GM12878 (cell line): Measurements from ENCODE around the gene LPIN3.

Source experiments
- EP300 ChIP-seq, 2 experiments: fragments of 150-350 bp in 1 of 2; IDR thresholded peaks; 2 replicates each; pipeline ENCODE4 v1.6.1; 2011 to 2012; ENCODE audit warnings: low read depth in 2 of 2, low read length in 2 of 2, borderline replicate concordance in 1 of 2, improper control_type of control experiment in 1 of 2, inconsistent platforms in 1 of 2; ENCODE audit not compliant: control insufficient read depth in 1 of 2
- EZH2 ChIP-seq: IDR thresholded peaks from 2 replicates; pipeline ENCODE4 v1.6.1; 2012; ENCODE audit warnings: low read depth, mild to moderate bottlenecking, control low read depth, inconsistent platforms, low read length, borderline replicate concordance; ENCODE audit not compliant: control insufficient read depth
- FOXM1 ChIP-seq: IDR thresholded peaks from 2 replicates; pipeline ENCODE4 v1.6.1; 2012; ENCODE audit warnings: low read depth, mild to moderate bottlenecking, inconsistent platforms, low read length, moderate library complexity
- GABPA ChIP-seq: IDR thresholded peaks from 2 replicates; pipeline ENCODE4 v1.6.1; 2014; ENCODE audit warnings: antibody characterized with exemption, low read depth, mild to moderate bottlenecking, inconsistent platforms
- MXI1 ChIP-seq: fragments of 150-350 bp; IDR thresholded peaks from 2 replicates; pipeline ENCODE4 v1.6.1; 2011; ENCODE audit warnings: low read depth, mild to moderate bottlenecking, inconsistent platforms, low read length, improper control_type of control experiment
- POLR2A ChIP-seq: IDR thresholded peaks from 2 replicates; pipeline ENCODE4 v1.6.1; 2011; ENCODE audit warnings: low read depth, mild to moderate bottlenecking, low read length
- POLR2AphosphoS5 ChIP-seq: IDR thresholded peaks from 2 replicates; pipeline ENCODE4 v1.6.1; 2011; ENCODE audit warnings: mild to moderate bottlenecking, low read length, inconsistent platforms
- RCOR1 ChIP-seq: conservative IDR thresholded peaks from 2 replicates; pipeline ENCODE4 v1.6.1; 2012; ENCODE audit warnings: low read depth, low read length, improper control_type of control experiment
- TCF3 ChIP-seq: IDR thresholded peaks from 2 replicates; pipeline ENCODE4 v1.6.1; 2012; ENCODE audit warnings: low read depth, mild to moderate bottlenecking, low read length, borderline replicate concordance; ENCODE audit not compliant: insufficient read depth
- TF ChIP-seq, protein P1 (sequence below): IDR thresholded peaks from 2 replicates; pipeline ENCODE4 v1.6.1; 2012; ENCODE audit warnings: mild to moderate bottlenecking, low read depth, low read length
- TF ChIP-seq, protein P2 (sequence below), 3 experiments: IDR thresholded peaks in 2 of 3; conservative IDR thresholded peaks in 1 of 3; 2 replicates each; pipeline ENCODE4 v1.5.1; 2011; ENCODE audit warnings: low read depth in 3 of 3, low read length in 3 of 3, mild to moderate bottlenecking in 3 of 3, control low read depth in 2 of 3, moderate library complexity in 2 of 3, inconsistent platforms in 1 of 3, mixed read lengths in 1 of 3; ENCODE audit not compliant: control insufficient read depth in 2 of 3, insufficient read depth in 1 of 3; ENCODE audit errors: extremely low read depth in 1 of 3
- TF ChIP-seq, protein P3 (sequence below): fragments of 450-650 bp; IDR thresholded peaks from 2 replicates; pipeline ENCODE4 v1.6.1; 2016; ENCODE audit warnings: mild to moderate bottlenecking
- TF ChIP-seq, protein P4 (sequence below): IDR thresholded peaks from 2 replicates; pipeline ENCODE4 v1.6.1; 2012; ENCODE audit warnings: low read length, inconsistent platforms
- TF ChIP-seq, protein P5 (sequence below): fragments of 450-650 bp; IDR thresholded peaks from 2 replicates; pipeline ENCODE4 v1.6.1; 2016; ENCODE audit warnings: mild to moderate bottlenecking, moderate library complexity, borderline replicate concordance

DNA sequence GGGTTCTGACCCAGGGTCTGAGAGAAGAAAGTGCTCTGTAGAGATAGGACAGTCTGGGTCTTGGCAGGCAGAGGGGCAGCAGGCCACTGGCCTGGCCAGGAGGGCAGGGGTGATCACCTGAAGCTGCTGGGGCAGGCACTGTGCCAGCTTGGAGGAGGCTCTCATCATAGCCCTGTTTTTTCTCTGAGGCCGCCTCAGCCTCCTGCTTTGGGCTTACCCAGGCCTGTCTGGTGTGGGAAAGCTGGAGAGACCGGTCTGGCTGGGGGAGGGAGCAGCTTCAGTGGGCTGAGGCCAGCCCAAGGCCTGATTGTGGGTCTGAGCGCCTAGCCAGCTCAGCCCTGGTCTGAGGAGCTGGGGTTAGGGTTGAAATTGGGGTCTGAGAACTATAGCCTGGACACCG lies 3.9 kb downstream of the LPIN3 start:
- TF ChIP-seq, protein P1, sequence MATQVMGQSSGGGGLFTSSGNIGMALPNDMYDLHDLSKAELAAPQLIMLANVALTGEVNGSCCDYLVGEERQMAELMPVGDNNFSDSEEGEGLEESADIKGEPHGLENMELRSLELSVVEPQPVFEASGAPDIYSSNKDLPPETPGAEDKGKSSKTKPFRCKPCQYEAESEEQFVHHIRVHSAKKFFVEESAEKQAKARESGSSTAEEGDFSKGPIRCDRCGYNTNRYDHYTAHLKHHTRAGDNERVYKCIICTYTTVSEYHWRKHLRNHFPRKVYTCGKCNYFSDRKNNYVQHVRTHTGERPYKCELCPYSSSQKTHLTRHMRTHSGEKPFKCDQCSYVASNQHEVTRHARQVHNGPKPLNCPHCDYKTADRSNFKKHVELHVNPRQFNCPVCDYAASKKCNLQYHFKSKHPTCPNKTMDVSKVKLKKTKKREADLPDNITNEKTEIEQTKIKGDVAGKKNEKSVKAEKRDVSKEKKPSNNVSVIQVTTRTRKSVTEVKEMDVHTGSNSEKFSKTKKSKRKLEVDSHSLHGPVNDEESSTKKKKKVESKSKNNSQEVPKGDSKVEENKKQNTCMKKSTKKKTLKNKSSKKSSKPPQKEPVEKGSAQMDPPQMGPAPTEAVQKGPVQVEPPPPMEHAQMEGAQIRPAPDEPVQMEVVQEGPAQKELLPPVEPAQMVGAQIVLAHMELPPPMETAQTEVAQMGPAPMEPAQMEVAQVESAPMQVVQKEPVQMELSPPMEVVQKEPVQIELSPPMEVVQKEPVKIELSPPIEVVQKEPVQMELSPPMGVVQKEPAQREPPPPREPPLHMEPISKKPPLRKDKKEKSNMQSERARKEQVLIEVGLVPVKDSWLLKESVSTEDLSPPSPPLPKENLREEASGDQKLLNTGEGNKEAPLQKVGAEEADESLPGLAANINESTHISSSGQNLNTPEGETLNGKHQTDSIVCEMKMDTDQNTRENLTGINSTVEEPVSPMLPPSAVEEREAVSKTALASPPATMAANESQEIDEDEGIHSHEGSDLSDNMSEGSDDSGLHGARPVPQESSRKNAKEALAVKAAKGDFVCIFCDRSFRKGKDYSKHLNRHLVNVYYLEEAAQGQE: no peak
- TF ChIP-seq, protein P2, sequence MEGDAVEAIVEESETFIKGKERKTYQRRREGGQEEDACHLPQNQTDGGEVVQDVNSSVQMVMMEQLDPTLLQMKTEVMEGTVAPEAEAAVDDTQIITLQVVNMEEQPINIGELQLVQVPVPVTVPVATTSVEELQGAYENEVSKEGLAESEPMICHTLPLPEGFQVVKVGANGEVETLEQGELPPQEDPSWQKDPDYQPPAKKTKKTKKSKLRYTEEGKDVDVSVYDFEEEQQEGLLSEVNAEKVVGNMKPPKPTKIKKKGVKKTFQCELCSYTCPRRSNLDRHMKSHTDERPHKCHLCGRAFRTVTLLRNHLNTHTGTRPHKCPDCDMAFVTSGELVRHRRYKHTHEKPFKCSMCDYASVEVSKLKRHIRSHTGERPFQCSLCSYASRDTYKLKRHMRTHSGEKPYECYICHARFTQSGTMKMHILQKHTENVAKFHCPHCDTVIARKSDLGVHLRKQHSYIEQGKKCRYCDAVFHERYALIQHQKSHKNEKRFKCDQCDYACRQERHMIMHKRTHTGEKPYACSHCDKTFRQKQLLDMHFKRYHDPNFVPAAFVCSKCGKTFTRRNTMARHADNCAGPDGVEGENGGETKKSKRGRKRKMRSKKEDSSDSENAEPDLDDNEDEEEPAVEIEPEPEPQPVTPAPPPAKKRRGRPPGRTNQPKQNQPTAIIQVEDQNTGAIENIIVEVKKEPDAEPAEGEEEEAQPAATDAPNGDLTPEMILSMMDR (IDR thresholded peaks at IDR 0.05 in 2 of 3, conservative IDR thresholded peaks at IDR 0.05 in 1 of 3; ENCODE audit: control insufficient read depth in 2 of 3, extremely low read depth in 1 of 3, insufficient read depth in 1 of 3, low read depth in 3 of 3, low read length in 3 of 3): no peak
- TF ChIP-seq, protein P3, sequence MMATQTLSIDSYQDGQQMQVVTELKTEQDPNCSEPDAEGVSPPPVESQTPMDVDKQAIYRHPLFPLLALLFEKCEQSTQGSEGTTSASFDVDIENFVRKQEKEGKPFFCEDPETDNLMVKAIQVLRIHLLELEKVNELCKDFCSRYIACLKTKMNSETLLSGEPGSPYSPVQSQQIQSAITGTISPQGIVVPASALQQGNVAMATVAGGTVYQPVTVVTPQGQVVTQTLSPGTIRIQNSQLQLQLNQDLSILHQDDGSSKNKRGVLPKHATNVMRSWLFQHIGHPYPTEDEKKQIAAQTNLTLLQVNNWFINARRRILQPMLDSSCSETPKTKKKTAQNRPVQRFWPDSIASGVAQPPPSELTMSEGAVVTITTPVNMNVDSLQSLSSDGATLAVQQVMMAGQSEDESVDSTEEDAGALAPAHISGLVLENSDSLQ: no peak
- TF ChIP-seq POLR2AphosphoS5 (no peak), EP300 (IDR thresholded peaks at IDR 0.05; ENCODE audit: borderline replicate concordance in 1 of 2, control insufficient read depth in 1 of 2, low read depth in 2 of 2, low read length in 2 of 2) (no peak), POLR2A (no peak), RCOR1 (no peak), FOXM1 (no peak), EZH2 (no peak), GABPA (no peak), MXI1 (no peak), TCF3 (no peak)
- TF ChIP-seq, protein P4, sequence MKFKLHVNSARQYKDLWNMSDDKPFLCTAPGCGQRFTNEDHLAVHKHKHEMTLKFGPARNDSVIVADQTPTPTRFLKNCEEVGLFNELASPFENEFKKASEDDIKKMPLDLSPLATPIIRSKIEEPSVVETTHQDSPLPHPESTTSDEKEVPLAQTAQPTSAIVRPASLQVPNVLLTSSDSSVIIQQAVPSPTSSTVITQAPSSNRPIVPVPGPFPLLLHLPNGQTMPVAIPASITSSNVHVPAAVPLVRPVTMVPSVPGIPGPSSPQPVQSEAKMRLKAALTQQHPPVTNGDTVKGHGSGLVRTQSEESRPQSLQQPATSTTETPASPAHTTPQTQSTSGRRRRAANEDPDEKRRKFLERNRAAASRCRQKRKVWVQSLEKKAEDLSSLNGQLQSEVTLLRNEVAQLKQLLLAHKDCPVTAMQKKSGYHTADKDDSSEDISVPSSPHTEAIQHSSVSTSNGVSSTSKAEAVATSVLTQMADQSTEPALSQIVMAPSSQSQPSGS: no peak
- TF ChIP-seq, protein P5, sequence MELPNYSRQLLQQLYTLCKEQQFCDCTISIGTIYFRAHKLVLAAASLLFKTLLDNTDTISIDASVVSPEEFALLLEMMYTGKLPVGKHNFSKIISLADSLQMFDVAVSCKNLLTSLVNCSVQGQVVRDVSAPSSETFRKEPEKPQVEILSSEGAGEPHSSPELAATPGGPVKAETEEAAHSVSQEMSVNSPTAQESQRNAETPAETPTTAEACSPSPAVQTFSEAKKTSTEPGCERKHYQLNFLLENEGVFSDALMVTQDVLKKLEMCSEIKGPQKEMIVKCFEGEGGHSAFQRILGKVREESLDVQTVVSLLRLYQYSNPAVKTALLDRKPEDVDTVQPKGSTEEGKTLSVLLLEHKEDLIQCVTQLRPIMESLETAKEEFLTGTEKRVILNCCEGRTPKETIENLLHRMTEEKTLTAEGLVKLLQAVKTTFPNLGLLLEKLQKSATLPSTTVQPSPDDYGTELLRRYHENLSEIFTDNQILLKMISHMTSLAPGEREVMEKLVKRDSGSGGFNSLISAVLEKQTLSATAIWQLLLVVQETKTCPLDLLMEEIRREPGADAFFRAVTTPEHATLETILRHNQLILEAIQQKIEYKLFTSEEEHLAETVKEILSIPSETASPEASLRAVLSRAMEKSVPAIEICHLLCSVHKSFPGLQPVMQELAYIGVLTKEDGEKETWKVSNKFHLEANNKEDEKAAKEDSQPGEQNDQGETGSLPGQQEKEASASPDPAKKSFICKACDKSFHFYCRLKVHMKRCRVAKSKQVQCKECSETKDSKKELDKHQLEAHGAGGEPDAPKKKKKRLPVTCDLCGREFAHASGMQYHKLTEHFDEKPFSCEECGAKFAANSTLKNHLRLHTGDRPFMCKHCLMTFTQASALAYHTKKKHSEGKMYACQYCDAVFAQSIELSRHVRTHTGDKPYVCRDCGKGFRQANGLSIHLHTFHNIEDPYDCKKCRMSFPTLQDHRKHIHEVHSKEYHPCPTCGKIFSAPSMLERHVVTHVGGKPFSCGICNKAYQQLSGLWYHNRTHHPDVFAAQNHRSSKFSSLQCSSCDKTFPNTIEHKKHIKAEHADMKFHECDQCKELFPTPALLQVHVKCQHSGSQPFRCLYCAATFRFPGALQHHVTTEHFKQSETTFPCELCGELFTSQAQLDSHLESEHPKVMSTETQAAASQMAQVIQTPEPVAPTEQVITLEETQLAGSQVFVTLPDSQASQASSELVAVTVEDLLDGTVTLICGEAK: no peak
